ENCODE measurements around the gene GSG1L.

GRCh38 chr16:28009586-28010373 is 53.7 kb downstream of the GSG1L start:
- no peak for TF ChIP-seq CTCF (IDR thresholded peaks at IDR 0.05)
- TF ChIP-seq POLR2A (IDR thresholded peaks at IDR 0.05), result no peak

Data from adrenal gland (tissue), 5 donors.